SIG-M5 treated with dmso at 0.1 percent for 504 hours (cell line): ENCODE results near the gene GBP7.
A peak's percentile ranks its signal among the peaks of the same experiment; 100 is the strongest.
"Not testable (repeated sequence)": the region's sequence is repeated elsewhere in the genome, so short reads cannot be mapped to it uniquely, and the experiment has no call there.

Source experiments
- DNase-seq: peaks from one replicate; lab custom pipeline; 2025; ENCODE audit not compliant: unreplicated experiment; lab: John Stamatoyannopoulos, UW

The GBP7 gene, protein sequence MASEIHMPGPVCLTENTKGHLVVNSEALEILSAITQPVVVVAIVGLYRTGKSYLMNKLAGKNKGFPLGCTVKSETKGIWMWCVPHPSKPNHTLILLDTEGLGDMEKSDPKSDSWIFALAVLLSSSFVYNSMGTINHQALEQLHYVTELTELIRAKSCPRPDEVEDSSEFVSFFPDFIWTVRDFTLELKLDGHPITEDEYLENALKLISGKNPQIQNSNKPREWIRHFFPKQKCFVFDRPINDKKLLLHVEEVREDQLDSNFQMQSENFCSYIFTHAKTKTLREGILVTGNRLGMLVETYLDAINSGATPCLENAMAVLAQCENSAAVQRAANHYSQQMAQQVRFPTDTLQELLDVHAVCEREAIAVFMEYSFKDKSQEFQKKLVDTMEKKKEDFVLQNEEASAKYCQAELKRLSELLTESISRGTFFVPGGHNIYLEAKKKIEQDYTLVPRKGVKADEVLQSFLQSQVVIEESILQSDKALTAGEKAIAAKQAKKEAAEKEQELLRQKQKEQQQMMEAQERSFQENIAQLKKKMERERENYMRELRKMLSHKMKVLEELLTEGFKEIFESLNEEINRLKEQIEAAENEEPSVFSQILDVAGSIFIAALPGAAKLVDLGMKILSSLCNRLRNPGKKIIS

DNA sequence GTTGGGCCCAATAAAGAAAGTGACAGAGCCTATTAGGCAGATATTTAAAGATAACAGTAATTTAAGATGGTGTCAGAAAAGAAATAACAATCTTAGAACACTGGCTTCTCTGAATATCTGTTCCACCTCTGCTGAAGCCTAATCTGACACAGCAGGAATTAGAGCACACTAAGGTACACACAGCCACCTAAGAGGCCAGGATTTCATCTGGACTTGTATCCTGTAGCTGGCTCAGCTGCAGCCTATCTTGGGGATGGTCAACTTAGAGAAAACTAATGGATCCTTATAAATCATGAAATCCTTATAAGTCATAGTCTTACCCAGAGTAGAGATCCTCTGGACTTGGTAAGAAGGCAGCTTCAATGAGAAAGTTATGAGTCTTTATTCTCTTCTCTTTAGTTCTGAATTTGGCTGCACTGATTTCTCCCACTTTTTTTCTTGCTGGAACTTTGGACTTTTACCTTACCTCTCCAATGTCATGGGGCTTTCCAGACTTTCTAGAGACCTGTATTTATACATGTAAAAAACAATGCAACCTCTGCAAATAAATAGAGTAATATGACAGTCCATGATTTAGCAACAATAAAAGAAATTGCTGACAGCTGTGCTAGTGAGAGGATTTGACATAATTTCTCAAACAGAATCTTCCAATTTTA lies at the start of gene GBP7:
Gene GBP7 (minus strand): TSS at position 403 of the 656 bp plus-strand sequence. CDS start 4,068 bp downstream, outside the sequence.
- no peak for DNase-seq

- no peak for DNase-seq
Observed at GRCh38 chr1:89221341-89221740, 45.5 kb upstream of the GBP7 start.

DNA sequence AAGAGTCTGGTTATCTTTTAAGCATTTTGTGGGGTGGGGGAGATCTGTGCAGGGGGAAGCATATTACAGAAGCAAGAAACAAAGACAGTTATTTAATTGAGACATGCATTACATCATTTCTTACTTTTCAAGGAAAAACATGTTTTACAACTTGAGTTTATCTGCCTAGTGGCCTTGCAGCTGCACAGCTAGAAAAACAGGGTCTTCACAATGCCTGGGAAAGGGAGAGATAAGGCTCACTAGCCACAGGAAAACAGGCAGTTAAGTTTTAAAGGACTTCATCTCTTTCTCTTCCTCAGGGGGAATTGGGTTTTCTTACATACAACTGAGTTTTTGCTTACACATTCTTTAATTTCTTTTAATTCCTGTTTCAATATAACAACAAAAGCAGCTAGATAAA lies 44.0 kb upstream of the GBP7 start:
- not testable (repeated sequence) for DNase-seq

DNA sequence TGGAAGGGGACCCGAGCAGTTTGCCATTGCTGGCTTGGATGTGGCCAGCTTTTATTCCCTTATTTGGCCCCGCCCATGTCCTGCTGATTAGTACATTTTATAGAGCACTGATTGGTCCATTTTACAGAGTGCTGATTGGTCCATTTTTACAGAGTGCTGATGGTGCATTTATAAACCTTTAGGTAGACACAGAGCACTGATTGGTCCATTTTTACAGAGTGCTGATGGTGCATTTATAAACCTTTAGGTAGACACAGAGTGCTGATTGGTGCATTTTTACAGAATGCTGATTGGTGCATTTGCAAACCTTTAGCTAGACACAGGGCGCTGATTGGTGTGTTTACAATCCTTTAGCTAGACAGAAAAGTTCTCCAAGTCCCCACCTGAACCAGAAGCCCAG lies 43.1 kb upstream of the GBP7 start:
- DNase-seq = not testable (repeated sequence)

DNA sequence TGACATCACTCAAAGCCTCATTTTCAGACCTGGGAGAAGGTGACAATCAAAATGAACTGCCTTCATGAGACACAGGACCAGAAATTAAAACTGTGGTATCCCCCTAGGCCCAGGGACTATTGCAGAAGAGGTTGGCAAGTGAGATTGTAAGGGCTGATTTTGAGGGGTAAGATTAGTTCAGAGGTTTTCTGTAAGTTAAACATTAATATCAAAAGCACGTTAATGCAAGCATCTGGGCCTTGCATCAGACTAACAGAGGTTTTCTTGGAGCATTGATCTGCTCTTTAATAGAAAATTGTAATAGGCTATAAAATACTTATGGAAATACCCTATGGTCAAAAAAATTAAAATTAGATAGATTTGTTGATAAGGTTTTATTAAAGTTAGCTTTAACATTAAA lies 37.5 kb upstream of the GBP7 start:
- no peak for DNase-seq

- no peak for DNase-seq
Observed at GRCh38 chr1:89211035-89211634, 35.3 kb upstream of the GBP7 start.

DNA sequence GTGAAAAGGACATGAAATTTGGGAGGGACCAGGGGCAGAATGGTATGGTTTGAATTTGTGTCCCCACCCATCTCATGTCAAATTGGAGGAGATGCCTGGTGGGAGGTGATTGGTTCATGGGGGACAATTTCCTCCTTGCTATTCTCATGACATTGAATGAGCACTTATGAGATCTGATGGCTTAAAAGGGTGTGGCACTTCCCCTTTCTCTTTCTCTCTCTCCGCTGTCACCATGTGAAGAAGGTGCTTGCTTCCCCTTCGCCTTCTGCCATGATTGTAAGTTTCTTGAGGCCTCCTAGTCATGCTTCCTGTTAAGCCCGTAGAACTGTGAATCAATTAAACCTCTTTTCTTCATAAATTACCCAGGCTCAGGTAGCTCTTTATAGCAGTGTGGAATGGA lies 30.6 kb upstream of the GBP7 start:
- peak; percentile 10 for DNase-seq

DNA sequence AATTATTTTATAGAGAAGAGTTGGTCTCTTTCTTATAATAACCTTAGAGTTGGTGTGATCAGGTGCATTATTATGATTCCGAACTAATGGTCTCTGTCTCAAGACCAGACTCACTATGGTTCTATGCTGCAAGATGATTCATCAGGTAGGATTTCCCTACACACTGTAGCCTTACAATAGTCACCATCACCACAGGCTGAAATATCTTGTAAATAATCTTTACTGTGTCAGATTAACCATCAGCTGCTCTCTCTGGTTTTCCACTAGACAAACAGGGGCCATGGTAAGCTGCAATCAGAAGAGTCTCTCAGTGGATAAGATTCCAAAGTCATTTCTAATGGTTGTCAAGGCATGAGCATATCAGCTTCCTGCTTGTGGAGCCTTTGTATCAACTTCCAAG lies 27.4 kb upstream of the GBP7 start:
- DNase-seq = no peak

GRCh38 chr1:89201106-89201794 lies 25.4 kb upstream of the GBP7 start:
- DNase-seq = no peak

DNA sequence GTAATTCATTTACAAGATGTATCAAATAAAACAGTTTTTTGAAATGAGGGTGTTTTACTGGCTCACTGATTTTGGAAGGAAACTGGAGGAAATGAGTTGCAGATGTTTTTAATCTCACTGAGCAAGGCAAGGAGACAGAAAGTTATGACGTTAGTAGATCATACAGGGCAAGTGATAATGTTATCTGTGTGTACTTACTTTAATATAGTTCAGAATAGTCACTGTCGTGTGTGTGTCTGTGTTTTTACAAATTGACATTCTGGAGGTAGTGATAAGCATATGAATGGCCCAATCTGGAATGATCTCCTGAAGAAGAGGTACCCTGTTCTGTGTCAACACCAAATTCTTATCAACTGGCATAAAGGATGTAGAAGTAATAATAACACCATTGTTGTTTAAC lies 24.9 kb upstream of the GBP7 start:
- no peak for DNase-seq

DNA sequence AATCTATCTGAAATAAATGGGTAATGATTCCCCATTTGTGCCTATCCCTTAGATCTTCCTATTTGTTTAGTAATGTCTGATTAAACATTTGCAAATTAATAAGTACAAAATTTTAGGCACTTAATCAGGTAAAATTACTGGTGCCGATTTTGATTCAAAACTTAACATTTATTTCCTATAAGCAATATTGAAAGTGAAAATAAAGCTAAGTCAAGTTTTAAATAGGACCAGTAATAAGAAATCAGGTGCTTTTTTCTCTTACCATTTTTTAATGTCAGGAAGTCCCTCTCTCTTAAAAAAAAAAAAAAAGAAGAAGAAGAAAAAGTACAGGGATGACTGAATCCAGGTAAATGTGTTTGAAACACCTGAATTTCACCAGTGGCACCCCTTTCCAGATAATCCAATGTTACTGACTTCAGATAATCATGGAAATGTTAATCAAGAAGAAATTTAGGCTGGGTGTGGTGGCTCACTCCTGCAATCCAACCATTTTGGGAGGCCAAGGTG lies 23.8 kb upstream of the GBP7 start:
- no peak for DNase-seq

DNA sequence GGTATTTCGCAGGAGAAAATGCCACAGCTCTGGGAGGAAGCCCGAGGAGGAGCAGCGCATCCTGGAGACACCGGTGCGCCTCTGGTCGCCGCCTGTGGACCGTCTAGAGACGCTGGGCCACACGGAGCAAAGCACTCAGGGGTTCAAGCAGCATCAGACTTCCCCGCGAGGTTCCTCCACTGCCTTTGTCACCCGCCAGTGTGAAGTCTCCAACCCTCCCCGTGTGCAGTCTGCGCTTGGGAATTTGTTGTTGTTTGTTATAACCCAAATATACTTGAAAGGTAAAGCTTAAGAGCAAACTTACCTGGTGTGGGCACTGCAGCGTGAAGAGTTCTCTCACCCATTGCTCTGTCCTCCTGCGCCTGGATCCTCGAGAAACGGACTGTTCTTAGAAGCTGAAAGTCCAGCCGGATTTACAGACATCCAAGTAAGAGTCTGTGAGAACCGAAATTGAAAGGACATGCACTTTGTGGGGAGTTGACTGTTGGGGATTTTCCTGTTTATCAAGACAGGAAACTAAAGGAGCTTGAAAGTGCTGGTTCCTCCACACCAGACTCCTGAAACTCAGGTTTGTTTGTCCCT lies 22.8 kb upstream of the GBP7 start, which contains the start of gene GBP4:
Gene GBP4 (minus strand): TSS at position 452 of the 582 bp plus-strand sequence. CDS start 108 bp downstream, at position 344.
- DNase-seq = peak; percentile 12

GRCh38 chr1:89198081-89198480 lies 22.3 kb upstream of the GBP7 start:
- DNase-seq = no peak

GRCh38 chr1:89195476-89195875 lies 19.7 kb upstream of the GBP7 start:
- no peak for DNase-seq

GRCh38 chr1:89191314-89191713 lies 15.5 kb upstream of the GBP7 start:
- no peak for DNase-seq

DNA sequence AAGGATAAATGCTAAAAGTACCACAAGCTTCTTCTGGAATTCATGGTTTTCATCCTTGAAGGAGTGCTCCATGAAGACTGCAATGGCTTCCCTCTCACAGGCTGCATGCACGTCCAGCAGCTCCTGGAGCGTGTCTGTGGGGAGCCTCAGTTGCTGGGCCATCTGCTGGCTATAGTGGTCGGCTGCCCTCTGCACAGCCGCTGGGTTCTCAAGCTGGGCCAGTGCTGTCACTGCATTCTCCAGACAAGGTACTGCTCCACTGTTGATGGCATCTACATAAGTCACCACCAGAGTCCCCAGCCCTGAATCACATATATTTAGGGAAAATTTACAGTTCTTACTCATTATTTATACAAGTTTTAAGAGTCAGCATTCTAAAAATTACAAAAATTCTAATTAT lies 14.2 kb upstream of the GBP7 start:
- DNase-seq = no peak

GRCh38 chr1:89179343-89179742 lies 3.5 kb upstream of the GBP7 start:
- no peak for DNase-seq

DNA sequence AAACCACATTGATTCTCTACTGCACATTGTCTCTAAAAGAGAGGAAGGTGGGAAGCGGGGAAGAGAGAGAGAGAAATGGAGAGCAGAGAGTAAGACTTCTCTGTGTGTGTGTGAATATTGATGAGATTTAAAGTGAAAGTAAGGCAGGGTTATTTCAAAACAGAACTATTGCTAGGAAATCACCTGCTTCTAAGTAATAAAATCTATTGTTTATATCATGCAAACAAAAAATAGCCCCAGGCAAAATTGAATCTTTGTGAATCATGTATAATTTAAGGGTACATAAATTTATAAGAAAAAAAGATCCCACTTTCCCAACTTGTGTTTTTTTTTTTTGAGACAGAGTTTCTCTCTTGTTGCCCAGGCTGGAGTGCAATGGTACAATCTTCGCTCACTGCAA lies 1.2 kb upstream of the GBP7 start:
- DNase-seq = no peak

- no peak for DNase-seq
Observed at GRCh38 chr1:89174491-89174890, 1.3 kb downstream of the GBP7 start.

DNA sequence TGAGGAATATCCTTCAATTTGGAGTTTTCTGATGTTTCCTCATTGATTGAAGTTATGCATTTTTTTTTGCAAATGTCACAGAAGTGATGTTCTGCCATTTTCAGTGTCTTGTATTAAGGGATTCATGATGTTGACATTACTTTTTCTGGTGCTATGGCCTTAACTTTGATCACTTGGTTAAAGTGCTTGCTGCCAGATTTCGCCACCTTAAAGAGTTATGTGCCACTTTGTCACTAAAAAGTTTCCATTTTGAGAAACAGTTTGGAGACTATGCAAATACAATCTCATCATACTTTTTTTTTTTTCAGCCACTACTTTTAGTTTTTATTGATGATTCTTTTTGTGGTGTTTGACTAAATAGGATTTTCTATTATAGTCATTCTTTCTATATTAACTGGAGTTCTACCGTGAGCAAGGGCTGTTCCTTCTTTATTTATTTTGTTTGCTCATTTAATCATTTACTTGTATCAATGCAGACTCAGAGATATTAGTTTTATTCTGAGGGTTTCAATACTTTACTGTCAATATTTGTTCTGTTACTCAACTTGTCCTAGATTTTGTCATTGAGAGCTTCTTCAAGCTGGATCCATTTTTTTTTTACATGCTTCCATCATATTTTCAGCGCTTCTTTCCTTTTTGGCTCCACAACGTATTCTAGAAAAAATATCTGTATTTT lies 3.2 kb downstream of the GBP7 start:
- DNase-seq = no peak
